HG02642 (cell line): Measurements from ENCODE around the gene PDCL2.
"Not testable (repeated sequence)": the region's sequence is repeated elsewhere in the genome, so short reads cannot be mapped to it uniquely, and the experiment has no call there.

Experiments used
- ATAC-seq: cut with Tn5 transposase; IDR thresholded peaks from one replicate; pipeline ENCODE4 v1.9.1; 2021; ENCODE audit warnings: mild to moderate bottlenecking; ENCODE audit not compliant: unreplicated experiment, poor library complexity

Gene PDCL2, protein sequence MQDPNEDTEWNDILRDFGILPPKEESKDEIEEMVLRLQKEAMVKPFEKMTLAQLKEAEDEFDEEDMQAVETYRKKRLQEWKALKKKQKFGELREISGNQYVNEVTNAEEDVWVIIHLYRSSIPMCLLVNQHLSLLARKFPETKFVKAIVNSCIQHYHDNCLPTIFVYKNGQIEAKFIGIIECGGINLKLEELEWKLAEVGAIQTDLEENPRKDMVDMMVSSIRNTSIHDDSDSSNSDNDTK

DNA sequence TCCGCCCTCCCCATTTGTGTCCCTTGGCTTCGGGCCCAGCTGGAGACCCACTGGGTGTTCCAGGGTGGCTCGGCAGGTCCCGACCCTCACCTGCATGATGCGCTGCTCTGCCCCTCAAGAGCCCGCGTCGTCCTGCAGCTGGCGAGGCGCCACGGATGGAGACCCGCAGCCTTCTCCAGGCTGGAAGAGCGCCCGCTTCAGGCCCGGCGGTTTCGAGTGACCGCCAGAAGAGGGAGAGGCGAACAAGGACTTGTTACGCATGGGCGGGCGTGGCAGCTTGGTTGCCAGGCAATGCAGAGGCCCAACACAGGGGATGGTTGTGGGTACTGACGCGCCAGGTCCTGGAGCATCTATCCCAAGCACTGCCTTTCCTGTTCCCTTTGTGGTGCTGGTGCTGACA, at the start of gene PDCL2:
TSS of gene PDCL2 (minus strand) at position 232 of the 400 bp plus-strand sequence. CDS start at position 96, 136 bp downstream.
- ATAC-seq, result no peak

DNA sequence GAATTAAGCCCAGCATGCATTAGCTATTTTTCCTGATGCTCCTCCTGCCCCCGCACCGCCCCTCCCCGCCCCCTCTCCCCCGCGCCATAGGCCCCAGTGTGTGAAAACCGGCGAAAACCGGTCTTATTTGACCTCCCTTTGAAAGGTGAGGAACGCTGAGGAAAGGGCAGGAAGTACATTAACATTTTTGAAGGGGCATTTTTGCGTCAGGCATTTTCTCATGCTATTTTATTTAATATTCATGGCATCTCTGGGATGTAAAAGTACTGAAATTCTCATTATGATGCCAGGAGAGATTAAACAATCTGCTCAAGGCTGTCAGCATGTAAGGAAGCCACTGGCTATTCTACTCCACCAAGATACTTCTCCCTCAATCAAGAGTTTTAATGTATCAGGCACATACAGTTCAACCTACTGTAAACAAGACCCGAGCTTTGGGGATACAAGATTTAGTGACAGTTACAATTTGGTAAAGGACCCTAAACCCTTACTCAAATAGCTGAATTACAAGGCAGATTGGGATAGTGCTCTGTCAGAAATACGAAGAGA, 45.3 kb upstream of the PDCL2 start:
- ATAC-seq, result no peak

DNA sequence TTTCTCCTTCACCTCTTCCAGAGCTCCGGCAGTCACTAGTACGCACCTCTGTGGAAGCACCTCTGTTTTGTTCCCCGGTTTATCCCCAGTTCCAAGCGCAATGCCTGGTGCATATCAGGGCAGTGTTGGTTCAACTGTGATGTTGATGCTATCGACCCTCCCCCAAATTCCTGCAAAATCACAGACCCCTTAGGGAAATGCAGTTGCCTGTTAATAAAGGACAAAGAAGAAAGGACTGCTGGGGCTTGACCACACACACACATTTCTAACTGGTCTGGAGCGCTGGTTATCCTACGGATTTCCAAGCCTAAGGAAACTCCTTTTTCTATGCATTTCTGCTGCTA, 44.6 kb upstream of the PDCL2 start:
- ATAC-seq, result no peak

DNA sequence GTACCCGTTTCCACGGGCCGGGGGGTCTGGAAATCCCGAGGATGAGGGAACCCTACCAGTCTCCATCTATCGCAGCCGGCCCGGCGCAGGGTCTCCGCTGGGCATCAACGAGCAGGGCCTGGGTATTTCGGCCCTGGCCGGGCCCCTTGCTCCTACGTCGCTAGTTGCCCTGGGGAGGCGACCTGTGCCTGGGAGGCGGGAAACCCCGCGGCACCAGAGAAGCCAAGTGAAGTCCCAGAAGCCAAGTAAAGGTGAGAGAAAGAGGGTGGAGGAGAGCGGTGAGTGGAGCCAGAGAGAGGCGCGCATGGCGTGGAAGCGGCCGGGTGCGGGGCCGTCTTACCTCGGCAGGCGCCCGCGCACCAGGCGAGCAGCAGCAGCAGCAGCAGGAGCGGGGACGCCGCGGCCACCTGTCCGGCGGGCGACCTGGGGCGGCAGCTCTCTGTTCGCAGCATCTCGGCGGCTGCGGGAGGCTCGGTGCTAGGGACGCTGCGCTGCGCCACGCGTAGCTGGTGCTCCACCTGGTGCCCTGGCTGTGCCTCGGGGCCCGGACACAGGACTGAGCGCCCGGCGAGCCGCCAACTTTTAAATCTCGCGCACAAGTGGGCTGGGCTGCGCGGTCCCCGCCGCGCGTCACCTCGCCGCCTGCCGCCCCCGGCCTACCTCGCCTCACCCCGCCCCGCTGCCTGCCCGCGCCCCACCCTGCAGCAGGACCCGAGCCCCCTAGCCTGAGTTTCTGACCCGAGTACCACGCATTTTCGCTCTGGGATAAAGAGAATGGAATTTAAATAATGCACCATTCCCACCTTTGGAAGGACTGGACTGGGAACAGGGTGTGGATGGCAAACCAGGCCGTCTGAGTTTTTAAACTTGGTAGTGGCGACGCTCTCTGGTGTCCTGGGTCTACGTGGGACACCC, 44.0 kb upstream of the PDCL2 start, which contains the start of gene NMU:
TSS of gene NMU (minus strand) at position 558 of the 915 bp plus-strand sequence. CDS start at position 452, 106 bp downstream.
- ATAC-seq, result peak; percentile 79

DNA sequence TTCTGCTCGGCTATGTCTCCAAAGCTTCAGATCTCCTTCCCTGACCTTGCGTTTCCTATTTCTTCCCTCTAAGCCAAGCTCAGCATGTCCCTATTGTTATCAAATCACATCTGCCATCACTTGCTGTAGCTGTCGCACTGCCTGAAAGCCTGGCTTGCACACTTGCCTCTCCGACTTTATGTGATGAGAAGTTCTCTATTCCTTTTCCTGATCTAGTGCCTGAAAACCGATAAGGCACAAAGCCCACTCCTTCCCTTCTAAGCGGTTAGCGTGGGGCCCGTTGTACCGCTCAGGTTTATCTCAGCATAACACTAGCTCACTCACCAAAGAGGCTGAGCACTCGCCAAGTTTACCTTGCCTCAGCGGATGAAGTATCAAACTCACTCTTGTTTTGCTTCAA, 43.2 kb upstream of the PDCL2 start:
- no peak for ATAC-seq

DNA sequence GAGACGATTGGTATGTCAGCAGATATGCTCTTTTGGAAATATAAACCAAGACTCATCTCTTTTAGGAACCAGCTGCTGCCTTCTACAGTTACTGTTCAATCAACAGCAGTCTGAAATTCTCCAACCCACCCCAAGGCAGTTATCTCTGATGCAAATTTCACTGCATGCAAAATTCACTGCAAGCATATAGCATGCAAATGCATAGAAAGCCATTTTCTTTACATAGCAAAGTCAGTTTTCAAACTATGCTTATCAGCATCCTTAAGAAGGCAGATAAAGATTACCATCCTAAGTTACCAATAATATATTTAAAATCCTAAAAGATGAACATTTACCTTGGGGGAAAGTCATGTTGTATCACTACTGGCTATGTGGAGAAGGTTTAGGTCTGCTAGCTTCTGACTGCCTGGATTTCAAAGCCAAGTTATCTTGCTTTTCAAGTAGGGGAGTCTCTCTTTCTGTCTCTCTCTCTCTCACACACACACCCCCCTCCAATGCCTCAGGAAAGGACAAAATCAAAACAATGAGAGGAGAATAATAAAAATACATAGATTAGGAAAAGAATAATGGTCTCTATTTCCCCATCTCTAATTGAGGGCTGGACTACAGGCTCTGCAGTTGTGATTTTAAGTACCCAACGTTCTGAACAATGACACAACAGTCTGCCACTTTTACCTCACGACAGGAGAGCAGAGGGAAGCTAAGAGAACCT, 42.5 kb upstream of the PDCL2 start:
- ATAC-seq, result no peak

DNA sequence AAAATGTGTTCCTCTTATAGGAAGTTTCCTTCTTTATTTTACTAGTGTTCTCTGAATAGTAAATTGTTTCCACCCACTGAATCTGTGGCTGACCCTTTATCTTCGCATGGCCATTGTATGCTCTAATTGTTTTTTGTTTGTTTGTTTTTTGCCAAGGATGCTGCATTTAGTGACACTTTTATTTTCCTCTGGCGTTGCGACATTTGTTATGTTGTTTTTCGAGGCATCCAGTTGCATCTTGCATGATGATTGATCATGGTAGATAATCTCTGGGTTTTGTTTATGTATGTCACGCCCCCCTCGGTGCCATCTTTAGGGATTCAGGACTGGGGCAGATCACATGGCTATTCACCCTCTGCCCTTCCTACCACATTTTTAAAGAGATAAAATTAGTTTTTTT, 41.9 kb upstream of the PDCL2 start:
- no peak for ATAC-seq

DNA sequence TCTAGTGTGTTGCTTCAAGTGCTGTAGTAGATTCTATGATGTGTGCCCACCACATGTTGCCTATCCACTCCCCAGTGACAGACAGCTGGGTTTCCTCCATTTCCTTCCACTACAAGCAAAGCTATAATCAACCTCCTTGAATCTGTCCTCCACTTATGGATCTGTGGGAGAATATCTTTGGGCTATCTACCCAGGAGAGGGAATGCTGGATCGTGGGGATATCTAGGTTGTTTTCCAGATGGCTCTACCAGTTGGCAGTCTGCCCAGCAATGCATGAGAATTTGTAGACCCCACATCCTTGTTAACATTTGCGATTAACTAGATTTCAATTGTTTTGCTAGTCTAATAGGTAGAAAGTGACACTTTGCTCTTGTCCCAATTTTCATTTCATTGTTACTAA, 33.8 kb upstream of the PDCL2 start:
- no peak for ATAC-seq

DNA sequence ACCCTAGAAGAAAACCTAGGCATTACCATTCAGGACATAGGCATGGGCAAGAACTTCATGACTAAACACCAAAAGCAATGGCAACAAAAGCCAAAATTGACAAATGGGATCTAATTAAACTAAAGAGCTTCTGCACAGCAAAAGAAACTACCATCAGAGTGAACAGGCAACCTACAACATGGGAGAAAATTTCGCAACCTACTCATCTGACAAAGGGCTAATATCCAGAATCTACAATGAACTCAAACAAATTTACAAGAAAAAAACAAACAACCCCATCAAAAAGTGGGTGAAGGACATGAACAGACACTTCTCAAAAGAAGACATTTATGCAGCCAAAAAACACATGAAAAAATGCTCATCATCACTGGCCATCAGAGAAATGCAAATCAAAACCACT, 32.0 kb upstream of the PDCL2 start:
- not testable (repeated sequence) for ATAC-seq

DNA sequence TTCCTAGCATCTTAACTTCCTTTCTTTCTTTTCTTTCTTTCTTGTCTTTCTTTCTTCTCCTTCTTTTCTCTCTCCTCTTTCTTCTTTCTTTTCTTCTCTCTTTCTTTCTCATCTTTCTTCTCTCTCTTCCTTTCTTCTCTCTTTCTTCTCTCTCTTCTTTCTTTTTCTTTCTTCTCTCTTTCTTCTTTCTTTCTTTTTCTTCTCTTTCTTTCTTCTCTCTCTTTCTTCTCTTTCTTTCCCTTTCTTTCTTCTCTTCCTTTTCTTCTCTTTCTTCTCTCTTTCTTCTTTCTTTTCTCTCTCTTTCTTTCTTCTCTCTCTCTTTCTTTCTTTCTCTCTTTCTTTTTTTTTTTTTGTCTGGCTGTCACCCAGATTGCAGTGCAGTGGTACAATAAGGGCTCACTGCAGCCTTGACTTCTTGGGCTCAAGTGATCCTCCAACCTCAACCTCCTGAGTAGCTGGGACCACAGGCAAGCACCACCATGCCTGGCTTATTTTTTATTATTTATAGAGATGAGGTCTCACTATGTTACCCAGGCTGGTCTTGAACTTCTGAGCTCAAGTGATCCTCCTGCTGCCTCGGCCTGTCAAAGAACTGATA, 26.6 kb upstream of the PDCL2 start:
- ATAC-seq, result no peak

DNA sequence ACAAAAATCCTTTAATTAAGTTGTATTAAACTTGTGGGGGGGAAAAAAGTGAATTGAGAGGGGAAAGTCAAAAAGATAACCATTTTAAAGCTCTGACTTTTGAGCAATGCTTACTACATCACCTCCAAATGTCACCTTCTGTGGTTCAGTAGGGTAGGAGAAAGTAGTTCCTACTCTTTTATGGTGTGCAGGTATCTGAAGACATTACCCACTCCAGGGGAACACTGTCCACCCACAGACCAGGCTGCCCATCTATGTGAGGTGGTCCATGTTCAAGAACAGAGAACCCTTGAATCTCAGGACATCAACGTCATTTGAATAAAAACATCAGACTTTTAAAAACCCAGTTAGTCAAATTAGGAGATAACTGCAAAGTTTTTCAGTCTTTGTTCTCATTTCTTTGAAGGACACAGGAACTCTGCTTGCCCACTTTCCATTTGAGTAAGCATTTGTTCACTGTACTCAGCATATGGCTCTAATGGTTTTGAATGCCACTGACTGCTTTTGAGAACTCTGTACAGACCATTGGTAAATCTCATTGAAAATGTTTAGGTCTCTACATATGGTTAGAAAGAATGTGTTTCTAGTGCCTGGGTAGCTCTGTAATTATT, 25.6 kb upstream of the PDCL2 start:
- ATAC-seq, result peak; percentile 94

DNA sequence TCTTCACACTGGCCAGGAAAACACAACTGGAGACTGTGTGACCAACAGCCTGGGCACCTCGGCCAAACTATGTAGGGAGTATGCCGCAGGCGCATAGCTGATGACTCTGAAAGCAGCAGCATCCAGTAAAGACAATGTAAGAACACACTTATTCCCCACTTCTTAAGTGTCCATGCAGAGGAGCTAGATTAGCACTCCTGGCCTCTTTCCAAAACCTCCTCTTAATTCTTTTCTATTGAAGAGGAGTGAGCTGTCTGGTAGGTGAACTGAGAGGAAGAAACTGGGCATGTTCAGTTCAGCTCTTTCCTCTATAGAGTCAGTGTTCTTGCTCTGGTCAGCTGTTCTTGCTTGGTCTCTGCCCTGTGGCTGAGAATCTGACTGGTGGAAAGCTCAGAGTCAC, 23.0 kb upstream of the PDCL2 start:
- ATAC-seq, result no peak

DNA sequence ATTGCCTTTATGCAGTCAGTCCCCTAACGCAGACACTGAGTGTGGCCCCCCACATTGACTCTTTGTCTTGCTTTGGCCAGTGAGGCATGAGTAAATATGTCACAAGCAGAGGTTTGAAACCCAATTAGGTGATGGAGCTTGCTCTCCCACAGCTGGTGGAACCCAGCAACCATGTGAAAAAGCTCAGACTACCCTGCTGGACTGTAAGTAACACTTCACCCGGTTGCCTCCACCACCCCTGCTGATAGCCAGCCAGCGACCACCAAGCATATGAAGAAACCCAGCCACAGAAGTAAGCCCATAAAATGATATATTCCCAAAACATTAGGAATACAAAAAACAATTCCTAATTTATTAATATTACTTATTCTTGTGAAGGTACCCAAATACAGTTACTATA, 21.6 kb upstream of the PDCL2 start:
- ATAC-seq, result no peak

DNA sequence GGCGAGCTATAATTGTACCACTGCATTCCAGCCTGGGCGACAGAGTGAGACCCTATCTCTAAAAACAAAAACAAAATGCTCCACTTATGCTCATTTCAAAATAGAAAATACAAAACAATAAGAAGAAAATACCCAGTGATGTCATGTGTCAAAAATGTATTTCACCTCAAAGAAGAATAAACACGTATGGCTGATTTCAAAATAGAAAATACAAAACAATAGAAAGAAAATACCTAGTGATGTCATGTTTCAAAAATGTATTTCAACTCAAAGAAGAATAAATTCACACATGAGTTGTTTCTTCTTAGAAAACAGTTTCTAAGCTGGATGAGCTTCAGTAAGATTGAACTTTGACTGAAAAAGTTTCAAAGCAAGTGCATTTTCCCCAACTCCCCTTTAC, 20.3 kb upstream of the PDCL2 start:
- ATAC-seq, result no peak

DNA sequence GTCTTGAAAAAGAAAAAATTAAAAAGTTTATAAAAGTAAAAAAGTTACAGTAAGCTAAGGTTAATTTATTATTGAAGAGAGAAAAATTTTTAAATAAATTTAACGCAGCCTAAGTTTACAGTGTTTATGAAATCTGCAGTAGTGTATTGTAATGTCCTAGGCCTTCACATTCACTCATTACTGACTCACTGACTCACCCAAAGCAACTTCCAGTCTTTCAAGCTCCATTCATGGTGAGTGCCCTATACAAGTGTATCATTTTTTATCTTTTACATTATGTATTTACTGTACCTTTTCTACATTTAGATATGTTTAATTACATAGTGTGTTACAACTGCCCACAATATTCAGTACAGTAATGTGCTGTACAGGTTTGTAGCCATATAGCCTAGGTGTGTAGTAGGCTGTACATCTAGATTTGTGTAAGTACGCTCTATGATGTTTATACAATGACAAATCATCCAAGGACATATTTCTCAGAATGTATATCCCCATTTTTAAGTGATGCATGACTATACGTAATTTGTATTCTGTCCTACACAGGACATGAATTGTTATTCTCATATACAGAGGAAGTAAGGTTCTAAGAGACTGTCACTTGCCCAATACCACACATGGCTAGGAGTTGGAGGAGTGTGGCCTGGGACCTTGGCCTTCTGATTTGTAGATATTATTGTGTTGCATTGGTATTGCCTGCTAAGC, 19.5 kb upstream of the PDCL2 start:
- no peak for ATAC-seq

DNA sequence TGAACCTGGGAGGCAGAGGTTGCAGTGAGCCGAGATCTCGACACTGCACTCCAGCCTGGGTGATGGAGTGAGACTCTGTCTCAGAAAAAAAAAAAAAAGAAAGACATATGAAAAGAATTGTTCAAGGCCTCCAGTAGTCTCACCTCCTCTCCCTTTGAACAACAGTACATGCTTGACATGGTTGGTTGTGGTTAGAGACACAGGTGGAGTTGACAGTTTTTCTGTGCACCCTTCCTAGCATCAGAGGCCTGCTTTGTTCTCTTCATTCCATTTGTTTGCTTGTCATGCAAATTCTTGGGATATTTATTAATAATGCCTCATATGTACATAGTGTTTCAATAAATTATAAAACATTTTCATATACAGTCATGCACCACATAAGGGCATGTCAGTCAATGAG, 18.3 kb upstream of the PDCL2 start:
- ATAC-seq, result no peak

DNA sequence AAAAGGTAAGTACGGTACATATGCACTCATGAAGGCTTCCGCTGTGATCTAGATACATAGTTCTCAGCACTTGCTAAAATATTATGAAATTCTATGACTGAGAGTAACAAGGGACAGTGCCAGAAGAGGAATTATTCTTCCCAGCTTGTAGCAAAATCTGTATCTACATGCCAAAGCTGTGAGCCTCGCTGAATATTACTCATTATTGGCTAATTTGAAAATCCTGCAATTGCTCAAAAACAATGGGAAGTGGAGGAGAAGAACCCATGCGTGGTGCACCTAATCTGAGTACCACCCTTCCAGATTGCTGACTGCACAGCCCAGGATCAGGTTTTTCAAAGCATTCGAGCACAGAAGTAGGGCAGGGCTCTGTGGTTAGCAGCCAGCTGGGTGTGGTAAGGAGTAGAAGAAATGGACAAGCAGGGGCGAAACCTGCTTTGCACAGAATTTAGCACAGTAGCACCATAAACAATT, 17.4 kb upstream of the PDCL2 start:
- no peak for ATAC-seq

DNA sequence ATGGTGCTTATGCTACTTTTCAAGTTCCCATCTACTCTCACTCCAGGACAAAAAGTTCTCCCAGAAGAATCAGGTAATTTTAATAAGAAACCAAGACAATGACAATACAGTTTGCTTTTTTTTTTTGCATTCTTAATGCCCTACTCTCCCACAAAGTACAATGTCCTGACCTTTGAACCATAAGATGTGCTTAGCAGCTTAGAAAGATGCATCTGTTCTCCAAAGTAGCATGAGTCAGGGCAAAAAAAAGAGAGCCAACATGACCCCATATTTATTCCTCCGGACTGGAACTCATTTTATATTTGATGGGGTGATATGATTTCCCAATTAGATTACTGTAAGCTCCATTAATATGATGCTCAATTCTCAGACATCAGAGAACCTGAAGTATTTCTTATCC, 16.5 kb upstream of the PDCL2 start:
- ATAC-seq, result no peak

DNA sequence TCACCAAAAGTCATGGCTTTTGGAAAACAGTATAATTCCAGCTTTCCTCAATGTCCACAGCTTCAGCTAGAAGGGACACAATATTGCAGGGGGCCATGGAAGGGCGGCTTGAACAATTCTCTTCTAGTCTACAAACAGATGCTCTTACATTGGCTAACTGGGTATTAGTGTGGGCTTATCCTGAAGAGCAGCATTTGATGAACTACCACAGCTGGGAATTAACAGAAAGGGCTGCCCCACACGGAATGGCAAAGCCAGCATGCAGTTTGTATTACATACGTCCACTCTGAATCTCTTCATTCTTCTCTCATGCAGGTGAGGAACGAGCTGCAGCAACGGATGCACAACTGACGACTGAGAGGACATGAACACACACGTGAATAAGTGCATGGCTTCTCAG, 13.0 kb upstream of the PDCL2 start:
- ATAC-seq, result no peak
